OCI-LY7 (cell line): ENCODE results near the gene IGFALS. TPM values are rescaled to one million over a fixed set of nuclear protein-coding genes. Genes with fewer than 3 reads are reported as not detected.

Source experiments
- BruUV-seq: library from RNA; stranded (reverse); fragments of 400-500 nt; replicated peaks from 2 replicates; lab custom pipeline; 2021; lab: Mats Ljungman, UMichigan
- CTCF ChIA-PET: fragments of 300-600 bp; sonication (Branson Sonifier 250); formaldehyde crosslinking; loops from one replicate; lab custom pipeline; 2022; ENCODE audit warnings: antibody characterized with exemption; ENCODE audit not compliant: unreplicated experiment; lab: Charles Lee
- POLR2A ChIA-PET: fragments of 300-600 bp; sonication (Branson Sonifier 250); formaldehyde crosslinking; loops from one replicate; lab custom pipeline; 2022; ENCODE audit warnings: antibody characterized with exemption; lab: Charles Lee
- DNase-seq: peaks from one replicate; pipeline ENCODE4 v3.0.0-alpha.2; 2015; ENCODE audit warnings: low spot score
- H2AFZ ChIP-seq: fragments of 200-600 bp; sonication (generic), shearing (Covaris generic); 2 replicates; pipeline ENCODE4 v1.6.1; 2014; ENCODE audit warnings: mild to moderate bottlenecking, antibody characterized with exemption, low read length, moderate library complexity
- H3K27ac ChIP-seq: fragments of 200-600 bp; sonication (generic); 2 replicates; pipeline ENCODE4 v1.5.1; 2014; ENCODE audit warnings: mixed run types, low read depth, mild to moderate bottlenecking, moderate library complexity, low read length, inconsistent platforms; ENCODE audit not compliant: poor library complexity, severe bottlenecking
- H3K36me3 ChIP-seq: fragments of 200-600 bp; sonication (generic); 2 replicates; pipeline ENCODE4 v1.6.1; 2014; ENCODE audit warnings: mild to moderate bottlenecking, antibody characterized with exemption, low read length, moderate library complexity, mixed read lengths; ENCODE audit not compliant: insufficient read depth
- H3K4me1 ChIP-seq: fragments of 200-600 bp; sonication (generic); 2 replicates; pipeline ENCODE4 v1.5.1; 2014; ENCODE audit warnings: mild to moderate bottlenecking, low read length; ENCODE audit not compliant: insufficient read depth, poor library complexity, severe bottlenecking
- H3K4me2 ChIP-seq: fragments of 200-600 bp; sonication (generic); 2 replicates; pipeline ENCODE4 v1.6.1; 2014; ENCODE audit warnings: mild to moderate bottlenecking, low read length
- H3K4me3 ChIP-seq: fragments of 200-600 bp; sonication (generic); 2 replicates; pipeline ENCODE4 v1.5.1; 2014; ENCODE audit warnings: mild to moderate bottlenecking, low read depth, low read length; ENCODE audit not compliant: poor library complexity, severe bottlenecking
- H3K79me2 ChIP-seq: fragments of 200-600 bp; sonication (generic); 2 replicates; pipeline ENCODE4 v1.6.1; 2016; ENCODE audit warnings: low read depth, mild to moderate bottlenecking, low read length, moderate library complexity, mixed read lengths; ENCODE audit not compliant: insufficient read depth
- H3K9me2 ChIP-seq: fragments of 200-600 bp; sonication (generic); 2 replicates; pipeline ENCODE4 v1.6.1; 2016; ENCODE audit warnings: mild to moderate bottlenecking, low read length, mixed read lengths; ENCODE audit not compliant: insufficient read depth
- H3K9me3 ChIP-seq: fragments of 200-600 bp; sonication (generic); 2 replicates; pipeline ENCODE4 v1.6.1; 2014; ENCODE audit warnings: mild to moderate bottlenecking, mixed run types, low read length, mixed read lengths
- H4K20me1 ChIP-seq: fragments of 200-600 bp; sonication (generic); 2 replicates; pipeline ENCODE4 v1.6.1; 2014; ENCODE audit warnings: mild to moderate bottlenecking, antibody characterized with exemption, low read length, moderate library complexity, mixed read lengths; ENCODE audit not compliant: insufficient read depth
- CTCF ChIP-seq: fragments of 200-600 bp; sonication (generic); conservative IDR thresholded peaks from 2 replicates; pipeline ENCODE4 v1.5.1; 2014; ENCODE audit warnings: mild to moderate bottlenecking, antibody characterized with exemption, low read length, moderate library complexity, mixed read lengths
- EZH2phosphoT487 ChIP-seq: fragments of 200-600 bp; sonication (generic); IDR thresholded peaks from 2 replicates; pipeline ENCODE4 v1.6.1; 2018; ENCODE audit warnings: low read depth, borderline replicate concordance, mild to moderate bottlenecking, mixed run types, antibody characterized with exemption, low read length, moderate library complexity, mixed read lengths
- intact Hi-C: fragments of 100-400 bp; cut with micrococcal nuclease; formaldehyde crosslinking; loops from one replicate; pipeline ENCODE4 v1.10.0; 2022; ENCODE audit not compliant: unreplicated experiment
- total RNA-seq, 2 experiments: library from RNA; depleted of rRNA in 1 of 2; stranded (reverse); fragments of >200 nt in 1 of 2; shearing (Covaris generic) in 1 of 2; gene quantifications; 2 replicates each; pipeline ENCODE4 v1.2.3, GENCODE V29; 2014 to 2022

Gene IGFALS
- total RNA-seq, 2 experiments from 2014 or later = 0.13 TPM; not detected in 1

- Histone ChIP-seq H3K79me2 (no peaks in the 10 kb centered on the region), H3K36me3 (peaks cover 44% of the 10 kb centered on the region)
- BruUV-seq = no TSS peak
These were observed 30.5 kb downstream of the IGFALS start for GRCh38 chr16:1762879-1763520.

GRCh38 chr16:1762196-1762878 lies 31.2 kb downstream of the IGFALS start:
- CTCF ChIA-PET = no interaction called here
- no peak for DNase-seq
- Histone ChIP-seq H3K36me3 (peaks cover 37% of the 10 kb centered on the region), H3K79me2 (no peaks in the 10 kb centered on the region), H2AFZ (no peak overlapping the region), H3K9me3 (no peaks in the 10 kb centered on the region), H3K4me2 (no peak overlapping the region), H3K4me3 (no peak overlapping the region), H3K9me2 (no peaks in the 10 kb centered on the region), H3K4me1 (no peaks in the 10 kb centered on the region), H4K20me1 (no peaks in the 10 kb centered on the region), H3K27ac (no peak overlapping the region)
- TF ChIP-seq CTCF (no peak), EZH2phosphoT487 (no peak)
- POLR2A ChIA-PET = no interaction called here
- BruUV-seq = no TSS peak
- intact Hi-C loops = no loop called here

More at GRCh38 chr16:1762879-1763520, 30.5 kb downstream of the IGFALS start:
- Histone ChIP-seq H2AFZ (no peak overlapping the region), H3K9me3 (no peaks in the 10 kb centered on the region), H3K27ac (no peak overlapping the region), H3K4me3 (no peak overlapping the region), H3K4me1 (no peaks in the 10 kb centered on the region), H4K20me1 (no peaks in the 10 kb centered on the region), H3K9me2 (no peaks in the 10 kb centered on the region), H3K4me2 (no peak overlapping the region)
- intact Hi-C loops = no loop called here
- CTCF ChIA-PET = no interaction called here
- POLR2A ChIA-PET = no interaction called here
- no peak for TF ChIP-seq EZH2phosphoT487
- TF ChIP-seq CTCF = no peak
- no peak for DNase-seq

- TF ChIP-seq EZH2phosphoT487 (no peak), CTCF (no peak)
- CTCF ChIA-PET = no interaction called here
These were observed 31.8 kb downstream of the IGFALS start for GRCh38 chr16:1761751-1762150.

More at GRCh38 chr16:1761751-1762150, 31.8 kb downstream of the IGFALS start:
- BruUV-seq = no TSS peak
- Histone ChIP-seq H3K4me1 (no peaks in the 10 kb centered on the region), H3K4me2 (no peak overlapping the region), H3K9me3 (no peaks in the 10 kb centered on the region), H3K4me3 (no peak overlapping the region), H4K20me1 (no peaks in the 10 kb centered on the region), H3K9me2 (no peaks in the 10 kb centered on the region), H3K36me3 (peaks cover 31% of the 10 kb centered on the region), H3K27ac (no peak overlapping the region), H2AFZ (no peak overlapping the region), H3K79me2 (no peaks in the 10 kb centered on the region)
- DNase-seq = no peak
- POLR2A ChIA-PET = no interaction called here
- intact Hi-C loops = no loop called here
